ENCODE data around the gene CCDC152.
"Not testable (repeated sequence)": the region's sequence is repeated elsewhere in the genome, so short reads cannot be mapped to it uniquely, and the experiment has no call there.

Gene CCDC152

GRCh38 chr5:42756606-42757601 is at the start of gene CCDC152:
Gene CCDC152, plus strand, starts transcription at chr5:42756818. Its CDS starts 2,304 bp downstream, at chr5:42759122.
- TF ChIP-seq CTCF (IDR thresholded peaks at IDR 0.05; ENCODE audit: control extremely low read depth, extremely low read depth, low read depth, missing control alignments), result no peak
- CTCF ChIA-PET, result interaction anchor here (1.7 kb wide), 1 partner anchor 11 kb away, joined by 7 read pairs; no protein-coding TSS in a partner anchor
- DNase-seq (ENCODE audit: extremely low spot score), result peak; percentile 41
- POLR2A ChIA-PET, result no interaction called here

- TF ChIP-seq CTCF (IDR thresholded peaks at IDR 0.05; ENCODE audit: control extremely low read depth, extremely low read depth, low read depth, missing control alignments), result no peak
- CTCF ChIA-PET, result no interaction called here
- POLR2A ChIA-PET, result no interaction called here
- no peak for DNase-seq (ENCODE audit: extremely low spot score)
Observed at GRCh38 chr5:42715785-42716184, 40.8 kb upstream of the CCDC152 start.

- ChIA-PET CTCF (interaction anchor here (0.6 to 1.1 kb wide), 2 partner anchors 9 kb away, joined by 3 to 4 read pairs; no protein-coding TSS in a partner anchor), POLR2A (no interaction called here)
- DNase-seq (ENCODE audit: extremely low spot score), result no peak
- no peak for TF ChIP-seq CTCF (IDR thresholded peaks at IDR 0.05; ENCODE audit: control extremely low read depth, extremely low read depth, low read depth, missing control alignments)
Observed at GRCh38 chr5:42718591-42718990, 38.0 kb upstream of the CCDC152 start.

- ChIA-PET CTCF (interaction anchor here (0.6 to 1.1 kb wide), 2 partner anchors 8 to 10 kb away, joined by 3 to 4 read pairs; no protein-coding TSS in a partner anchor), POLR2A (no interaction called here)
- no peak for TF ChIP-seq CTCF (IDR thresholded peaks at IDR 0.05; ENCODE audit: control extremely low read depth, extremely low read depth, low read depth, missing control alignments)
- no peak for DNase-seq (ENCODE audit: extremely low spot score)
Observed at GRCh38 chr5:42719034-42719433, 37.6 kb upstream of the CCDC152 start.

GRCh38 chr5:42720251-42720650 is 36.4 kb upstream of the CCDC152 start:
- ChIA-PET POLR2A (no interaction called here), CTCF (no interaction called here)
- no peak for TF ChIP-seq CTCF (IDR thresholded peaks at IDR 0.05; ENCODE audit: control extremely low read depth, extremely low read depth, low read depth, missing control alignments)
- no peak for DNase-seq (ENCODE audit: extremely low spot score)

GRCh38 chr5:42721484-42721883 is 35.1 kb upstream of the CCDC152 start:
- no peak for TF ChIP-seq CTCF (IDR thresholded peaks at IDR 0.05; ENCODE audit: control extremely low read depth, extremely low read depth, low read depth, missing control alignments)
- ChIA-PET POLR2A (no interaction called here), CTCF (interaction anchor here (0.8 to 2.5 kb wide), 5 partner anchors 8 to 30 kb away, joined by 3 to 9 read pairs (median 3); no protein-coding TSS in a partner anchor)
- no peak for DNase-seq (ENCODE audit: extremely low spot score)

GRCh38 chr5:42734531-42735058 is 22.0 kb upstream of the CCDC152 start:
- POLR2A ChIA-PET; DNase-seq (ENCODE audit: extremely low spot score): not testable (repeated sequence)
- CTCF ChIA-PET, result interaction anchor here (0.8 to 2.6 kb wide), 5 partner anchors 10 to 40 kb away, joined by 3 to 9 read pairs (median 4); no protein-coding TSS in a partner anchor
